Neural cell (in vitro differentiated cells): Measurements from ENCODE around the gene MRTFA.

Experiments
- EP300 ChIP-seq: fragments of 450-650 bp; conservative IDR thresholded peaks from 2 replicates; pipeline ENCODE4 v1.6.1; 2014; ENCODE audit warnings: antibody characterized with exemption, mild to moderate bottlenecking, moderate library complexity; ENCODE audit not compliant: poor library complexity, severe bottlenecking
- TF ChIP-seq, protein P1 (sequence below): fragments of 450-650 bp; IDR thresholded peaks from 2 replicates; pipeline ENCODE4 v1.5.1; 2014; ENCODE audit warnings: antibody characterized with exemption, mild to moderate bottlenecking, moderate library complexity; ENCODE audit not compliant: poor library complexity, severe bottlenecking

GRCh38 chr22:40628354-40629042, 8.0 kb downstream of the MRTFA start:
- TF ChIP-seq, protein P1, sequence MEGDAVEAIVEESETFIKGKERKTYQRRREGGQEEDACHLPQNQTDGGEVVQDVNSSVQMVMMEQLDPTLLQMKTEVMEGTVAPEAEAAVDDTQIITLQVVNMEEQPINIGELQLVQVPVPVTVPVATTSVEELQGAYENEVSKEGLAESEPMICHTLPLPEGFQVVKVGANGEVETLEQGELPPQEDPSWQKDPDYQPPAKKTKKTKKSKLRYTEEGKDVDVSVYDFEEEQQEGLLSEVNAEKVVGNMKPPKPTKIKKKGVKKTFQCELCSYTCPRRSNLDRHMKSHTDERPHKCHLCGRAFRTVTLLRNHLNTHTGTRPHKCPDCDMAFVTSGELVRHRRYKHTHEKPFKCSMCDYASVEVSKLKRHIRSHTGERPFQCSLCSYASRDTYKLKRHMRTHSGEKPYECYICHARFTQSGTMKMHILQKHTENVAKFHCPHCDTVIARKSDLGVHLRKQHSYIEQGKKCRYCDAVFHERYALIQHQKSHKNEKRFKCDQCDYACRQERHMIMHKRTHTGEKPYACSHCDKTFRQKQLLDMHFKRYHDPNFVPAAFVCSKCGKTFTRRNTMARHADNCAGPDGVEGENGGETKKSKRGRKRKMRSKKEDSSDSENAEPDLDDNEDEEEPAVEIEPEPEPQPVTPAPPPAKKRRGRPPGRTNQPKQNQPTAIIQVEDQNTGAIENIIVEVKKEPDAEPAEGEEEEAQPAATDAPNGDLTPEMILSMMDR, result no peak
- TF ChIP-seq EP300, result no peak
